ENCODE results near the gene NXPH4. TPM values are rescaled to one million over a fixed set of nuclear protein-coding genes. Genes with fewer than 3 reads are reported as not detected.

NXPH4 gene
- total RNA-seq, 1 experiment from 2014 or later = 5.8 TPM

GRCh38 chr12:57219205-57219992 is 2.8 kb downstream of the NXPH4 start:
- no peak for DNase-seq (ENCODE audit: low spot score)

GRCh38 chr12:57219993-57220754 is 3.6 kb downstream of the NXPH4 start:
- DNase-seq (ENCODE audit: low spot score) = no peak

GRCh38 chr12:57220770-57221168 is 4.2 kb downstream of the NXPH4 start:
- DNase-seq (ENCODE audit: low spot score) = no peak

- DNase-seq (ENCODE audit: low spot score) = no peak
These were observed 4.7 kb downstream of the NXPH4 start for GRCh38 chr12:57221169-57221917.

GRCh38 chr12:57222286-57223190 is 5.9 kb downstream of the NXPH4 start:
- no peak for DNase-seq (ENCODE audit: low spot score)

GRCh38 chr12:57223191-57224165 is 6.9 kb downstream of the NXPH4 start:
- DNase-seq (ENCODE audit: low spot score) = no peak

- no peak for DNase-seq (ENCODE audit: low spot score)
These were observed 7.8 kb downstream of the NXPH4 start for GRCh38 chr12:57224278-57224972.

- DNase-seq (ENCODE audit: low spot score) = no peak
These were observed 8.5 kb downstream of the NXPH4 start for GRCh38 chr12:57224973-57225679.

- DNase-seq (ENCODE audit: low spot score) = no peak
These were observed 9.2 kb downstream of the NXPH4 start for GRCh38 chr12:57225680-57226210.

- DNase-seq (ENCODE audit: low spot score) = no peak
These were observed 10.2 kb downstream of the NXPH4 start for GRCh38 chr12:57226588-57227314.

GRCh38 chr12:57227315-57228115 is 10.9 kb downstream of the NXPH4 start:
- no peak for DNase-seq (ENCODE audit: low spot score)

- DNase-seq (ENCODE audit: low spot score) = no peak
These were observed 12.5 kb downstream of the NXPH4 start for GRCh38 chr12:57229046-57229633.

GRCh38 chr12:57229634-57230380 is 13.2 kb downstream of the NXPH4 start, which contains the start of gene SHMT2:
Gene SHMT2, plus strand, starts transcription at chr12:57229711. Its CDS starts 68 bp downstream, at chr12:57229779.
- DNase-seq (ENCODE audit: low spot score) = peak; percentile 95

- no peak for DNase-seq (ENCODE audit: low spot score)
These were observed 14.0 kb downstream of the NXPH4 start for GRCh38 chr12:57230381-57231155.

Data from A172 (cell line).